Sigmoid colon (tissue), 4 donors: ENCODE data around the gene IL31.

ENCODE experiments used
- CTCF ChIP-seq, 4 experiments: fragments of 450-650 bp in 3 of 4; fragments of 200-600 bp in 1 of 4; IDR thresholded peaks; one replicate each; pipeline ENCODE4 v1.5.1; 2016 to 2019; ENCODE audit warnings: antibody characterized with exemption in 4 of 4, mild to moderate bottlenecking in 3 of 4, moderate library complexity in 2 of 4
- EP300 ChIP-seq, 4 donors: sonication (generic); formaldehyde crosslinking; IDR thresholded peaks; one replicate each; pipeline ENCODE4 v1.6.1; 2017; ENCODE audit warnings: antibody characterized with exemption in 4 of 4
- POLR2A ChIP-seq, 2 donors: fragments of 450-650 bp; IDR thresholded peaks; one replicate each; pipeline ENCODE4 v1.6.1; 2016; ENCODE audit warnings: antibody characterized with exemption in 2 of 2, mild to moderate bottlenecking in 2 of 2, moderate library complexity in 2 of 2

- no peak for TF ChIP-seq EP300 (IDR thresholded peaks at IDR 0.05)
- no peak for TF ChIP-seq CTCF (IDR thresholded peaks at IDR 0.05)
- no peak for TF ChIP-seq POLR2A (IDR thresholded peaks at IDR 0.05)
These were observed 20.8 kb upstream of the IL31 start for GRCh38 chr12:122194804-122195203.
